Breast epithelium (tissue), 4 donors: Measurements from ENCODE around the gene ATRN. TPM values are rescaled to one million over a fixed set of nuclear protein-coding genes. Genes with fewer than 3 reads are reported as not detected.
"Not testable (repeated sequence)": the region's sequence is repeated elsewhere in the genome, so short reads cannot be mapped to it uniquely, and the experiment has no call there.

Experiments
- DNase-seq, 2 donors: peaks; one replicate each; pipeline ENCODE4 v3.0.0-alpha.2; 2019; ENCODE audit warnings: low spot score in 2 of 2
- H3K27ac ChIP-seq, 2 donors: fragments of 200-600 bp; sonication (generic) in 1 of 2; one replicate each; pipeline ENCODE4 v1.5.1; 2016 to 2019; ENCODE audit warnings: mild to moderate bottlenecking in 1 of 2
- H3K27me3 ChIP-seq, 2 donors: fragments of 200-600 bp; sonication (generic) in 1 of 2; one replicate each; pipeline versions ENCODE4 v1.5.1 to v1.6.0; 2017 to 2019; ENCODE audit warnings: control low read depth in 1 of 2, mild to moderate bottlenecking in 1 of 2
- H3K36me3 ChIP-seq: fragments of 200-600 bp; one replicate; pipeline ENCODE4 v1.5.1; 2019
- H3K4me1 ChIP-seq, 2 donors: fragments of 200-600 bp; sonication (generic); one replicate each; pipeline ENCODE4 v1.5.1; 2016 to 2019; ENCODE audit warnings: control low read depth in 1 of 2
- H3K4me3 ChIP-seq, 3 donors: fragments of 200-600 bp; sonication (generic); 1 replicate in 2 of 3; 2 replicates in 1 of 3; pipeline ENCODE4 v1.5.1; 2016 to 2019; ENCODE audit warnings: mild to moderate bottlenecking in 3 of 3, moderate library complexity in 2 of 3
- H3K9me3 ChIP-seq, 2 donors: fragments of 200-600 bp; sonication (generic) in 1 of 2; one replicate each; pipeline ENCODE4 v1.5.1; 2016 to 2019; ENCODE audit warnings: control low read depth in 1 of 2
- CTCF ChIP-seq, 3 donors: fragments of 450-650 bp; IDR thresholded peaks; one replicate each; pipeline ENCODE4 v1.5.1; 2016 to 2017; ENCODE audit warnings: antibody characterized with exemption in 3 of 3, mild to moderate bottlenecking in 3 of 3, moderate library complexity in 3 of 3
- POLR2A ChIP-seq: fragments of 450-650 bp; IDR thresholded peaks from one replicate; pipeline ENCODE4 v1.6.1; 2016; ENCODE audit warnings: antibody characterized with exemption, mild to moderate bottlenecking, moderate library complexity
- POLR2AphosphoS5 ChIP-seq, 3 donors: sonication (generic); formaldehyde crosslinking; IDR thresholded peaks; one replicate each; pipeline ENCODE4 v1.6.1; 2017; ENCODE audit warnings: antibody characterized with exemption in 3 of 3
- intact Hi-C: fragments of 100-400 bp; cut with DNase I; formaldehyde crosslinking; loops from one replicate; pipeline ENCODE4 v1.15.1; 2023; ENCODE audit warnings: low total_unique reads
- total RNA-seq, 3 donors: library from RNA; depleted of rRNA; stranded (reverse); fragments of >200 nt; gene quantifications; one replicate each; pipeline ENCODE4 v1.1.0, GENCODE V29; 2016

The ATRN gene
- total RNA-seq, 3 donors from 2014 or later = 26.5 to 35.6 (median 32.3) TPM

- DNase-seq = no peak
- H3K36me3 ChIP-seq = peaks cover 10% of the 10 kb centered on the region
- H3K4me1 ChIP-seq = no peaks in the 10 kb centered on the region
- no peak overlapping the region for H3K27ac ChIP-seq
- intact Hi-C loops = no loop called here
- TF ChIP-seq POLR2AphosphoS5 (IDR thresholded peaks at IDR 0.05) (no peak), CTCF (IDR thresholded peaks at IDR 0.05) (no peak), POLR2A (no peak)
- no peak overlapping the region for H3K4me3 ChIP-seq
- no peaks in the 10 kb centered on the region for H3K9me3 ChIP-seq
- no peaks in the 10 kb centered on the region for H3K27me3 ChIP-seq
Measured at GRCh38 chr20:3586093-3586492, 115.3 kb downstream of the ATRN start.

- TF ChIP-seq POLR2AphosphoS5 (IDR thresholded peaks at IDR 0.05) (no peak), CTCF (IDR thresholded peaks at IDR 0.05) (no peak), POLR2A (no peak)
- Histone ChIP-seq H3K27ac (no peak overlapping the region), H3K36me3 (peaks cover 4% of the 10 kb centered on the region), H3K9me3 (no peaks in the 10 kb centered on the region), H3K4me1 (no peaks in the 10 kb centered on the region), H3K27me3 (no peaks in the 10 kb centered on the region), H3K4me3 (no peak overlapping the region)
- DNase-seq = no peak
- intact Hi-C loops = no loop called here
Measured at GRCh38 chr20:3590164-3590563, 119.3 kb downstream of the ATRN start.

GRCh38 chr20:3592931-3593330 lies 122.1 kb downstream of the ATRN start:
- peaks cover 6% of the 10 kb centered on the region for H3K36me3 ChIP-seq
- DNase-seq = no peak
- no peaks in the 10 kb centered on the region for H3K27me3 ChIP-seq
- H3K27ac ChIP-seq = no peak overlapping the region
- no peak overlapping the region for H3K4me3 ChIP-seq
- H3K9me3 ChIP-seq = no peaks in the 10 kb centered on the region
- no peaks in the 10 kb centered on the region for H3K4me1 ChIP-seq
- intact Hi-C loops = no loop called here
- TF ChIP-seq POLR2AphosphoS5 (IDR thresholded peaks at IDR 0.05) (no peak), CTCF (IDR thresholded peaks at IDR 0.05) (no peak), POLR2A (no peak)

GRCh38 chr20:3595541-3595940 lies 124.7 kb downstream of the ATRN start:
- intact Hi-C loops = no loop called here
- Histone ChIP-seq H3K9me3 (no peaks in the 10 kb centered on the region), H3K36me3 (peaks cover 6% of the 10 kb centered on the region), H3K27me3 (no peaks in the 10 kb centered on the region), H3K27ac (no peak overlapping the region), H3K4me1 (no peaks in the 10 kb centered on the region), H3K4me3 (no peak overlapping the region)
- no peak for TF ChIP-seq CTCF (IDR thresholded peaks at IDR 0.05)
- TF ChIP-seq POLR2AphosphoS5 (IDR thresholded peaks at IDR 0.05) = no peak
- TF ChIP-seq POLR2A = no peak
- no peak for DNase-seq

GRCh38 chr20:3603108-3603507 lies 132.3 kb downstream of the ATRN start:
- Histone ChIP-seq H3K27me3 (no peaks in the 10 kb centered on the region), H3K9me3 (no peaks in the 10 kb centered on the region), H3K4me3 (no peak overlapping the region), H3K4me1 (no peaks in the 10 kb centered on the region), H3K36me3 (no peaks in the 10 kb centered on the region), H3K27ac (no peak overlapping the region)
- DNase-seq = no peak
- TF ChIP-seq POLR2A = no peak
- intact Hi-C loops = no loop called here

GRCh38 chr20:3605386-3605886 lies 134.6 kb downstream of the ATRN start:
- H3K27me3 ChIP-seq, intact Hi-C loops, H3K4me3 ChIP-seq, H3K27ac ChIP-seq, H3K36me3 ChIP-seq, H3K4me1 ChIP-seq, DNase-seq, H3K9me3 ChIP-seq: not testable (repeated sequence)
